ENCODE measurements around the gene MED4.
"Not testable (repeated sequence)": the region's sequence is repeated elsewhere in the genome, so short reads cannot be mapped to it uniquely, and the experiment has no call there.

MED4 gene

GRCh38 chr13:48096670-48097069, 1.8 kb upstream of the MED4 start:
- FAIRE-seq: no peak
- DNase-seq (ENCODE audit: insufficient read length, low spot score): no peak

DNA sequence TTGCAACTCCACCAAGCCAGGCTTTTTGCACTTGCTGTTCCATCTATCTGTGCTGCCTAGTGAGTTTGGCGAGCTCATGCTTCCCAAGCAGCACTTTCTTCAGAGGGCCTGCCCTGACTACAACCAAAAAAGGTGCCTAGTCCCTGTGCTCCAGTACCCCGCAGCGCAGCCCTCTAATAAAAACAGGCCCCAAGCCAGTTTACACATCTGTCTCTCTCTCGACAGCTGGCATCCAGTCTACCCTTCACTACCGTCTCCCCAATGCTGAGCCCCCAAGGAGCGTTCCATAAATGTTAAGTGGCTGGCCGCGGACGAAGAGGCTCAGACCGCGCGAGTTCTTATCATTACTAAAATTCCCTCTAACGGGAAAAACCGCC, 512 bp downstream of the MED4 start:
- DNase-seq (ENCODE audit: insufficient read length, low spot score): no peak
- no peak for FAIRE-seq

- FAIRE-seq: no peak
- no peak for DNase-seq (ENCODE audit: insufficient read length, low spot score)
These were observed 1.3 kb downstream of the MED4 start for GRCh38 chr13:48093588-48093987.

DNA sequence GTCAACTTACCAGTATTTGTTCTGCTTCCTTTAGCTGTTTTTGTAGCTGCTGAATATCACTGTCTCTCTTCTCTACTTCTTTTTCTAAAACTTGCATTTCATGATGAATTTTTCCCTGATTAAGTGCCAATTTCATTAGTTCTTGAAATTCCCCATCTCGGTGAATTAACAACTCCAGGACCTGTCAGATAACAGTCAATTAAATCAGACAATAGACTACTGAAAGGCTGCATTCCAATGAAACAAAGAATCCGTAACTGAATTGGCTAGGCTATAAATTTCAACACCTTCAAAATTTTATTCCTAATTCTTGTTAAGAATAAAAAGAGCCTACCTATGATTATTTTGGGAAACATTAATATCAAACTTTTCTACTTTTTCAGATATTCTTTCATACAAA, 8.6 kb downstream of the MED4 start:
- DNase-seq (ENCODE audit: insufficient read length, low spot score) (no peak), FAIRE-seq (no peak)

- no peak for DNase-seq (ENCODE audit: insufficient read length, low spot score)
- FAIRE-seq: no peak
These were observed 13.2 kb downstream of the MED4 start for GRCh38 chr13:48081739-48082138.

DNA sequence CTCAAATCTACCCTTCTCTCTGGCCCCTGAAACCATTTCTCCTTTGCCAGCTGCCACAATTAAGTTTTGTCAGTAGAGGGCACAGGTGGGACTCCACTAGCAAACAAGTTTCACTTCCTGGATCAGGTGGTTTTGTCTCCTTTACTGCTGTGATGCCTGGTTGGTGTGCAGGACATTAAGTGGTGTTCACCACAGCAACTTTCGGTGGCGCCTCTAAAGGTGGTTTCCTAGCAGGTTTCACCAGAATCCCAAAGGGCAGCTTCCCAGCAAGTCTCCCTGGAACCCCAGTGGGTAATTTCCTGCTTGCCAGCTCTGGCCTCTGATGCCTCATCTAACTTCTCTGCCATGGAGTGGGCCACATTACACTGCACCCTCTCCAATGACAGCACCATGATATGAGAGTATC, 16.6 kb downstream of the MED4 start:
- DNase-seq (ENCODE audit: insufficient read length, low spot score) (no peak), FAIRE-seq (no peak)

- no peak for FAIRE-seq
- DNase-seq (ENCODE audit: insufficient read length, low spot score): no peak
These were observed 20.9 kb downstream of the MED4 start for GRCh38 chr13:48074006-48074405.

DNA sequence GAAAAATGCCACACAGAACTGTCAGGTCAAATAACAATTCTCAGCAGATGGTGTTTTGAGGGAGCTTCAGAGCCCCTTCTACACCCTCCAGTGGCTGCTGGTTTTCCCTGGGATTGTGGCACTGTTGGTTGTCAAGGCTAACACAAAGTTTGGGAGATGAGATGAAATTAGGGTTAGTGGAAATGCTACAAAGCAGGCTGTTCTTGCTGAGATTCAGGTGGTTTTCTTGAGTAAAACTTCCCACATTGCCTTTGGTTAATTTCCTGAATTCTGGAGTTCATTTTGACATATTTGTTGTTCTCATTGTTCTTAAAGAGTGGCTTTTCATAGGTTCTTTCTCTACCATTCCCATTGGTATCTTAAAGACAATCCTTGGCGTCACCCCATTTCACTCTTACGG, 22.1 kb downstream of the MED4 start:
- DNase-seq (ENCODE audit: insufficient read length, low spot score): no peak
- no peak for FAIRE-seq

DNA sequence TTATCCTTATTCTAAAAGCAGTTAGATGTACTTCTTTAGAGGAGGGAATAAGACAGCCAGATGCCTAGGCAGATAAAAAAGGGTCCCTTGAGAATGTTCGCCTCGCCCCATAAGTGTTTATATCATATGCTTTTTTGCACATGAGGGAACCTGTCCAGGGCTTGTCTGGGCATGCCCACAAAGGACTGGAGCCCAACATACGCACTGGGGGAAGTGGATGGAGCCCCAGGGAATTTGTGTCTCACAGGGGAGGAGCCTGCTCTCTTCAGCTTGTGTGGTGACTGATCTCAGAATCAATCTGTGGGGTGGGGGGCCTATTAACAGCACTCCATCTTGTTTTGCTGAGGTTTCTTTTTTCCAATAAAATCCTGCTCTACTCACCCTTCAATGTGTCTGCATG, 22.6 kb downstream of the MED4 start:
- DNase-seq (ENCODE audit: insufficient read length, low spot score): no peak
- FAIRE-seq: no peak

DNA sequence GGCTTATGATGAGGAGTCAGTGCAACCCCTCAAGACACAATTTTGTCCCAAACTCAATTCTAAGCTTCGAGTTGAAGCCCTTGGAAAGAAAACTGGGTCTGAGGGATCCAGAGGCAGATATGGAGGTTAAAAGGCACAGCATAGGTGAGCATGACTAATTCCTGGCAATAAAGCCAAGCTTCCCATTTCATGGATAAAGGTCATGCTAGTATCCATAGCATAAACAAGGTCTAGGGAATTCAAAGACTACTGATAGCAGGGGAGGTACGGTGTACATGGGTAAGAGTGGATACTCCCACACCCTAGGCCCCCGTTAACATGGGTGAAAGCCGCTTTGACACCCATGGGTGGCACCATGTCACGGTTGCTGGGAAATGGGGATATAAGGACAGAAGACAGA, 24.0 kb downstream of the MED4 start:
- FAIRE-seq: no peak
- no peak for DNase-seq (ENCODE audit: insufficient read length, low spot score)

- no peak for FAIRE-seq
- no peak for DNase-seq (ENCODE audit: insufficient read length, low spot score)
These were observed 25.3 kb downstream of the MED4 start for GRCh38 chr13:48069573-48069972.

GRCh38 chr13:48068952-48069351, 26.0 kb downstream of the MED4 start:
- no peak for DNase-seq (ENCODE audit: insufficient read length, low spot score)

GRCh38 chr13:48068036-48068435, 26.9 kb downstream of the MED4 start:
- no peak for FAIRE-seq
- no peak for DNase-seq (ENCODE audit: insufficient read length, low spot score)

More at GRCh38 chr13:48068952-48069351, 26.0 kb downstream of the MED4 start:
- FAIRE-seq: no peak

DNA sequence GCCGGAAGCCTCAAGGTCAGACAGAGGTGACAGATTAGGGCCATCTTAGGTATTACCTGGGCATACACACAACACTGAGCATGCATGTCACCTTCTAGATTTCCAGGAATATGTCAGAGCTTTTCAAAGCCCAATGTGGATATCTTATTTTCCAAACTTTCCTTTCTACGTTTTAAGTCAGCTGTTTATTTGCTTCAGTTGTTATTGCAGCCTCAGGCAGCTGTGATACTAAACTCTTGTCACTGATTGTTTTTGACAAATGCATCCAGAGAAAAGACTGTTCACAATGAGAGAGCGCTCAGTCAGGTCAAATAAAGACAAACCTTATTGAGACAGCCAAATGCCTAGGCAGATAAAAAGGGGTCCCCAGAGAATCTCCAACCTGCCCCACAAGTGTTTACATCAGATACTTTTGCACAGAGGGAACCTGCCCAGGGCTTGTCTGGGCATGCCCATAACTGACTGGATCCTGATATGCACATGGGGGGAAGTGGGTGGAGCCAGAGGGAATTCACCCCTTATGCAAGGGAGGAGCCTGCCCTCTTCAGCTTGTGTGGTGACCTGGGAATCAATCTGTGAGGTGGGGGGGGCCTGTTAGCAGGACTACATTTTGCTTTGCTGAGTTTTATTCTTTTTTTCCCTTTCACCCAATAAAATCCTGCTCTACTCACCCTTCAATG, 28.5 kb downstream of the MED4 start:
- DNase-seq (ENCODE audit: insufficient read length, low spot score): no peak
- FAIRE-seq: no peak

GRCh38 chr13:48059951-48060350, 35.0 kb downstream of the MED4 start:
- not testable (repeated sequence) for DNase-seq (ENCODE audit: insufficient read length, low spot score); FAIRE-seq

GRCh38 chr13:48058536-48058935, 36.4 kb downstream of the MED4 start:
- not testable (repeated sequence) for FAIRE-seq; DNase-seq (ENCODE audit: insufficient read length, low spot score)

GRCh38 chr13:48055712-48056111, 39.2 kb downstream of the MED4 start:
- FAIRE-seq (no peak), DNase-seq (ENCODE audit: insufficient read length, low spot score) (no peak)

DNA sequence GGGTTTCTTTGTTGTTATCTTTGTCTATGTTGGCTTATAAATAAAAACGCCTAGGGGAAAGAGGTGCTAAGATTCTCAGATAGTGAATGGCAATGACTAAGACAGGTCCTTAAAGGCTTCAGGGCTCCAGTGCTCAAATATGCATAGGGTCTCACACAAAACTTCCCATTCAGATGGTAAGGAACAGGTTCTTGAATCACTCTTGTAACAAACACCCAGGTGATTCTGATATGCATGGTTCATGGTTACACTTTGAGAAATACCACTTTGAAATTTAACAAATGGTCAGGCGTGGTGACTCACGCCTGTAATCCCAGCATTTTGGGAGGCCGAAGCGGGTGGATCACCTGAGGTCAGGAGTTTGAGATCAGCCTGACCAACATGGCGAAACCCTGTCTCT, 40.3 kb downstream of the MED4 start:
- DNase-seq (ENCODE audit: insufficient read length, low spot score) (no peak), FAIRE-seq (no peak)

DNA sequence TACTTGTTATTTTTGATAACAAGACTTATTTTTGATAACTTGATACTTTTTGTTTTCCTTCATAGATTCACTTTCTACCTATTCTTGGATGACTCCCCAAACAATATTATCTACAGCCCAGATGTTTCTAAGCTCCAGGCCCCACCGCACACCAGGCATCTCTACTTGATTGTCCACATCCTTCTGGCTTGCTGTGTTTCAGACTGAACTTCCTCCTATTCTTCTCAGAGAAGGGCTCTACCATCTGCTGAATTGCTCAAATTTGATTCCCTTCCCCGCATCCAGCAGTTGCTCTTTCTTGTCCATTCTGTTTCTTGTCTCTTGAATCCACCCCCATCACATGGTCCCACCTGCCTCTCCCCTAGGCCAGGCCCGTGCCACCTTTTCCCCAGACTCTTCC, 44.4 kb downstream of the MED4 start:
- no peak for FAIRE-seq
- no peak for DNase-seq (ENCODE audit: insufficient read length, low spot score)

GRCh38 chr13:48043789-48044503, 51.0 kb downstream of the MED4 start:
- DNase-seq (ENCODE audit: insufficient read length, low spot score): no peak

GRCh38 chr13:48042894-48043293, 52.0 kb downstream of the MED4 start:
- DNase-seq (ENCODE audit: insufficient read length, low spot score) (no peak), FAIRE-seq (no peak)

More at GRCh38 chr13:48043789-48044503, 51.0 kb downstream of the MED4 start:
- no peak for FAIRE-seq

- no peak for DNase-seq (ENCODE audit: insufficient read length, low spot score)
- no peak for FAIRE-seq
These were observed 54.0 kb downstream of the MED4 start for GRCh38 chr13:48040896-48041295.
